ENCODE measurements around the gene DKK2.
"Not testable (repeated sequence)": the region's sequence is repeated elsewhere in the genome, so short reads cannot be mapped to it uniquely, and the experiment has no call there.

Gene DKK2

GRCh38 chr4:106909486-106910188 lies 126.5 kb downstream of the DKK2 start:
- DNase-seq (ENCODE audit: low spot score): no peak

- DNase-seq (ENCODE audit: low spot score): not testable (repeated sequence)
Observed at GRCh38 chr4:106908049-106908448, 128.1 kb downstream of the DKK2 start.

GRCh38 chr4:106907216-106907615 lies 128.9 kb downstream of the DKK2 start:
- no peak for DNase-seq (ENCODE audit: low spot score)

- DNase-seq (ENCODE audit: low spot score): no peak
Observed at GRCh38 chr4:106906728-106907127, 129.4 kb downstream of the DKK2 start.

- DNase-seq (ENCODE audit: low spot score): peak; percentile 8
Observed at GRCh38 chr4:106898621-106899230, 137.4 kb downstream of the DKK2 start.

- no peak for DNase-seq (ENCODE audit: low spot score)
Observed at GRCh38 chr4:106893903-106894302, 142.2 kb downstream of the DKK2 start.

- no peak for DNase-seq (ENCODE audit: low spot score)
Observed at GRCh38 chr4:106893395-106893881, 142.7 kb downstream of the DKK2 start.

GRCh38 chr4:106892786-106893185 lies 143.3 kb downstream of the DKK2 start:
- no peak for DNase-seq (ENCODE audit: low spot score)

GRCh38 chr4:106875340-106875739 lies 160.8 kb downstream of the DKK2 start:
- DNase-seq (ENCODE audit: low spot score): no peak

Data from hematopoietic multipotent progenitor cell treated with erythropoietin and hydrocortisone succinate and interleukin-3 and kit ligand, for 17 days (in vitro differentiated cells).